Liver (tissue), 3 donors: ENCODE results near the gene LHX3.

Experiments used
- CTCF ChIP-seq: fragments of 150-350 bp; IDR thresholded peaks from 2 replicates; pipeline ENCODE4 v1.5.1; 2017; ENCODE audit warnings: improper control_type of control experiment, low read depth, low read length; ENCODE audit not compliant: missing input control
- SP1 ChIP-seq: IDR thresholded peaks from 2 replicates; pipeline ENCODE4 v1.6.1; 2018; ENCODE audit warnings: antibody characterized with exemption, mild to moderate bottlenecking
- TAF1 ChIP-seq: conservative IDR thresholded peaks from 2 replicates; pipeline ENCODE4 v1.6.1; 2016; ENCODE audit warnings: antibody characterized with exemption, mild to moderate bottlenecking
- YY1 ChIP-seq: IDR thresholded peaks from 2 replicates; pipeline ENCODE4 v1.6.1; 2016; ENCODE audit warnings: antibody characterized with exemption, mild to moderate bottlenecking
- TF ChIP-seq, protein P1 (sequence below): IDR thresholded peaks from 2 replicates; pipeline ENCODE4 v1.6.1; 2016; ENCODE audit warnings: antibody characterized with exemption
- TF ChIP-seq, protein P2 (sequence below): IDR thresholded peaks from 2 replicates; pipeline ENCODE4 v1.6.1; 2016; ENCODE audit warnings: antibody characterized with exemption
- donor health status: healthy.
- donor health status: healthy.

DNA sequence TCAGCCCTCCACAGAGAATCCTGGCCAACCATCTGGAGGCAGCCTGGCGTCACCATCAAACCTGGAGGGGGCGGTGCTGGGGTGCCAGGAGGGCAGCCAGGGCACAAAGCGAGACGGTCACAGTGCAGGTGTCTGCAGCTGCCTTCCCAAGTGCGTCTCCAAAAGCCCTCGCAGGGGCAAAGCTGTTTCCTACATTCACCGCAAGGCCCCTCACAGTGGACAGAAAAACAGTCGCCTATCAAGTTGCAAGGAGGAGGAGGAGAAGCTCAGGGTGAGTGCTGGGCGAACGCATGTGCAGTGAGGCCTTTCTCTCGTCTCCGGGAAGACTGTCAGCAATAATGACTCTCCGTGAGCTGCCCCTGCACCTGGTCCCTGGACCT, 18.0 kb upstream of the LHX3 start:
- TF ChIP-seq, protein P1, sequence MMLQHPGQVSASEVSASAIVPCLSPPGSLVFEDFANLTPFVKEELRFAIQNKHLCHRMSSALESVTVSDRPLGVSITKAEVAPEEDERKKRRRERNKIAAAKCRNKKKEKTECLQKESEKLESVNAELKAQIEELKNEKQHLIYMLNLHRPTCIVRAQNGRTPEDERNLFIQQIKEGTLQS: no peak
- TF ChIP-seq CTCF (no peak), YY1 (no peak), TAF1 (no peak), SP1 (no peak)
- TF ChIP-seq, protein P2, sequence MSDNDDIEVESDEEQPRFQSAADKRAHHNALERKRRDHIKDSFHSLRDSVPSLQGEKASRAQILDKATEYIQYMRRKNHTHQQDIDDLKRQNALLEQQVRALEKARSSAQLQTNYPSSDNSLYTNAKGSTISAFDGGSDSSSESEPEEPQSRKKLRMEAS: no peak
